NCI-H446 treated with DMSO at 0.1 percent for 48 hours (cell line): ENCODE results near the gene FAM210A.
"Not testable (repeated sequence)": the region's sequence is repeated elsewhere in the genome, so short reads cannot be mapped to it uniquely, and the experiment has no call there.

ENCODE experiments used
- DNase-seq: peaks from one replicate; lab custom pipeline; 2025; lab: John Stamatoyannopoulos, UW

FAM210A gene

GRCh38 chr18:13703899-13704298 is 22.5 kb downstream of the FAM210A start:
- no peak for DNase-seq

DNA sequence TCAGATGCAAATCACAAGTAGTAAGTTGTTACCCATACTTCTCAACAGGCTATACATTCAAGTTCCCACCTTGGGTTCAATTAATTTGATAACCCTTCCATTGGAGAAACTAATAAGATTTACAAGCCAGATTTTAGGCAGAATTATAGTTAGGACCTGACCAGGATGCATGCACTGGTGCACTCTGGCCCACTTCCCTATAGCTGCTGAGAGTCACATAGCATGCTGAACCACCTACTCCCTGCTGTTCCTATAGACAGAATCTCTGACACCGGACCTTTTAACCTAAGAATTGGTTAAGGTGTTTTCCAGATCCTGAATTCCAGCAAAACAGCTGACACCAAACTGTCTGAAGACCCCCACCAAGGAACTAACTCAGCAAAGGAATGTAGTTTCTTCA is 26.2 kb downstream of the FAM210A start:
- DNase-seq: no peak

DNA sequence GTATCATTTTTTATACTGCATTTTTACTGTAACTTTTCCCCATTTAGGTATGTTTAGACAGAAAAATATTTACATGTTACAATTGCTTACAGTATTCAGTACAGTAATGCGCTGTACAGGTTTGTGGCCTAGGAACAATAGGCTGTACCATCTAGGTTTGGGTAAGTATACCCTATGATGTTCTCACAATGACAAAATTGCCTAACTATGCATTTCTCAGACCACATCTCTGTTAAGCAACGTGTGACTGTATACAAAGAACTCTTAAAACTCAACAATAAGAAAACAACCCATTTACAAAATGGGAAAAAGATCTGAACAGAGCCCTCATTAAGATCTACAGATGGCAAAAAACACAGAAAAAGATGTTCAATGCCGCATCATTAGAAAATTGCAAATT is 29.4 kb downstream of the FAM210A start:
- no peak for DNase-seq

- not testable (repeated sequence) for DNase-seq
Observed at GRCh38 chr18:13695337-13695736, 31.0 kb downstream of the FAM210A start.

- not testable (repeated sequence) for DNase-seq
Observed at GRCh38 chr18:13690060-13690459, 36.3 kb downstream of the FAM210A start.

GRCh38 chr18:13688191-13689136 is 37.9 kb downstream of the FAM210A start:
- DNase-seq: no peak

- no peak for DNase-seq
Observed at GRCh38 chr18:13684546-13684945, 41.8 kb downstream of the FAM210A start.

GRCh38 chr18:13681701-13682100 is 44.7 kb downstream of the FAM210A start:
- DNase-seq: no peak

DNA sequence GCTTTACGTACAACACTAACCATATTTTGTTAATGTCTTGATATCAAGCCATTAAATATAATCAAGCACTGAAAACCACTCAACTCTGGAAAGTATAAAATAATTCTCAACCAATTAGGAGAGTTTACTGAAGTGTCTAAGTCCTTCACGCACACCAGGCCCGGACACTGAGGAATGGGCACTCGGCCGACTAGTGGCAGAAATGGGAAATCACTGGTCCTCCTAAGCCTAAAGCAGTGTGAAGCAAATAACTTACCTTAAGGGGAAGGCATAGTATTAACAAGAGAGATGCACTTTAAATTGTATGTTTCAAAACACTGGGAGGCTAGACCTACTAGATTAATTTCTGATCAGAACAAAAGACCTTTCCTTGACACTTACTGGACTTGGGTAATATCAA is 45.7 kb downstream of the FAM210A start:
- DNase-seq: no peak

GRCh38 chr18:13677350-13677749 is 49.0 kb downstream of the FAM210A start:
- DNase-seq: not testable (repeated sequence)

DNA sequence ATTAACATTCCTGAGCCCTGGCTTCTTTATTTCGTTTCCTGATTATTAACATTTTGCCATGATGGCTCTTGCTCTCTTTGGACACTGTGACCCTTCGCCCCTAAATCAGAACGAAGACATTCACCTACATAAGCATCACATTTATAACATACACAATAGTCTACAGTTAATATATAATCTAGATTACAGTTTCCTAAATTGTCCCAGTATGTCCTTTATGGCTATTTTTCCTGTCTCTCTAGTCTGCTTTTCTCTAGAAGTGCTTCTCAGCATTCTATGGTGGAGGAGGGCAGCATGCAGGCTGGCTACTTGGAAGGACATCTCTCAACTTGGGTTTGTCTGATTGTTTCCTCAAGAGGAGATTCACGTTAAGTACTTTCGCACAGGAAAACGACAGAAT is 49.9 kb downstream of the FAM210A start:
- DNase-seq: no peak

DNA sequence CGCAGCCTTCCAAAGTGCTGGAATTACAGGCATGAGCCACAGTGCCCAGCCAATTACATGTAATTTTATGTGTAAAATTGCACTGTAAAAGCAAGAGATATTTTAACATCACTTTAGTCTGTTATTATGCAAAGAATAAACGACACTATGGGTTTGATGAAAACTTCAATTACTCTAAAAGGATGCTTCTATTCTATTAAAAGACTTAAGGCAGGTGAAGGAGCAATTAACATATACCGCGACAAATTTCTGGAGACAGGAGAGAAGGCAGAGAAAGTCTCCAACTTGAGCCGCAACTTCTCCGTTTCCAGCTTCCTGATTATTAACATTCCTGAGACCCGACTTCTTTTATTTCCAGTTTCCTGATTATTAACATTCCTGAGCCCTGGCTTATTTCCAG is 53.7 kb downstream of the FAM210A start:
- DNase-seq: no peak

DNA sequence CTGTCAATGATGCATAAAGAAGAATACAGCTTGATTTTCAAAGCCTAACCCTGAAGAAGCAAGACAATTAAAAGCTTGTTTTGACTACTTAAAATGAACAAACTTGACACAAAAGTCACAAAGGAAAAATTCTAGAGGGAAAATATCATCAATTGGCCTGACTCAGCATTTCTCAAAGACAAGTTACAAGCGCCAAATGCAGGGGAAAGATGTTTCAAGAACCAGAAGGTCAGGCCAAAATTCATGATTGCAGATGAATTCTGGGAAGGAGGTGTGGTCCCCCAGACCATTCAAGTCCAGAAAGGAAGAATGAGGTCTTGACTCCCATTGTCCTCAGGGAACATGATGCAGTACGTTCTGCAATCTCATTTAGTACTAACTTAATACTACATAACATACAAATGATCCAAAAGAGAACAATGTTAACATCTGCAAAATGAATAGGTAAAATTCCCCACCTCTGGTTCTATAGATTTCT is 64.5 kb downstream of the FAM210A start:
- no peak for DNase-seq

- DNase-seq: no peak
Observed at GRCh38 chr18:13661051-13661778, 65.1 kb downstream of the FAM210A start.

- no peak for DNase-seq
Observed at GRCh38 chr18:13660510-13660909, 65.8 kb downstream of the FAM210A start.

DNA sequence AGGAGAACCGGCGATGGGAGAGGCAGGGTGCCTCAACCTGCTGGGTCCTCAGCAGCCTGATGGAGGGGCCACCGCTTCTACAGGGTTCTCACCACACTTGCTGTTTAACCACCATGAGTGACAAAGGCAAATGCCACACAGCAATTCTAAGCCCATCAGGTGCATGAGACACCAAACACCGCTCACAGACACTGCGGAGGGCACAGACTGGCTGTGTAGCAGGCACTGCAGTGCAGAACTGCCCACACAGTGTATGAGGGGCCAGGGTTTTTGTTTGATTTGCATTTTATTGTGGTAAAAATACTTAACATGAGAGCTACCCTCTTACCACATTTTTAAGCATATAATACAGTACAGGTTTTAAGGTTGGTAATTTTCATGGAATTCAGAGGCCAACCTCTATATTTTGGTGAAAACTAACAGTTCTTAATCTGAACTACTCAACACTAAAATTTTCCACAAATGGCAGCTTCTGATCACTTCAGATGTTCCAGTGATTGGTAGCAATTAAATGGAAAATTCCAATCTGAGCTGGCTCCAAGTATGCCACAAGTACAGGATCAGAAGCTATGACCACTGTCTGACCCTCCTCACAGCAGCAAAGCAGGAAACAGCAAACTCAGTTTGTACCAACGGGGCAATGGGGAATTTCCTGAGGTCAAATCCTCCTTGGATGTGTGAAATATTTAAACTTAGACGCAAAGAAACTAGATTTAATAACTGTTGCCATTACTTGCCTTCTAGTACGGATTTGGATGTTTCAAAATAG is 67.7 kb downstream of the FAM210A start:
- DNase-seq: no peak

DNA sequence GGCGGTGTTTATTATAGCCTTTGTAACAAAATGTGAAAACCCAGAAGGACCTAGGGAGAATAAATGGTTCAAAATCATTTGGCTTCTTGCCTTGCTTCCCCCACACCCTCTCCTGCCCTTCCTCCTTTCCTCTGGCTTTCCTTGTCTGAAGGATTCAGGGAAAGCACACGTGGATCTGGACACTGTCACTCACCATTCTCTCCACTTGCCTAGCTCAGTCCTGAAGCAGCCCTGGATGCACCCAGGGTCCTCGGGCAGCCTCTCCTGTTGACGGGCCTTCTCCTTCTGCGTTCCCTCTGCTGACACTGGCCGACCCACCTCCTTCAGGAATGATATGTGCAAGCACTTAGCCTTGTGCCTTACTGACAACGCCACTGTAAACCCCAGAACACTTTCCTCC is 68.4 kb downstream of the FAM210A start:
- no peak for DNase-seq

DNA sequence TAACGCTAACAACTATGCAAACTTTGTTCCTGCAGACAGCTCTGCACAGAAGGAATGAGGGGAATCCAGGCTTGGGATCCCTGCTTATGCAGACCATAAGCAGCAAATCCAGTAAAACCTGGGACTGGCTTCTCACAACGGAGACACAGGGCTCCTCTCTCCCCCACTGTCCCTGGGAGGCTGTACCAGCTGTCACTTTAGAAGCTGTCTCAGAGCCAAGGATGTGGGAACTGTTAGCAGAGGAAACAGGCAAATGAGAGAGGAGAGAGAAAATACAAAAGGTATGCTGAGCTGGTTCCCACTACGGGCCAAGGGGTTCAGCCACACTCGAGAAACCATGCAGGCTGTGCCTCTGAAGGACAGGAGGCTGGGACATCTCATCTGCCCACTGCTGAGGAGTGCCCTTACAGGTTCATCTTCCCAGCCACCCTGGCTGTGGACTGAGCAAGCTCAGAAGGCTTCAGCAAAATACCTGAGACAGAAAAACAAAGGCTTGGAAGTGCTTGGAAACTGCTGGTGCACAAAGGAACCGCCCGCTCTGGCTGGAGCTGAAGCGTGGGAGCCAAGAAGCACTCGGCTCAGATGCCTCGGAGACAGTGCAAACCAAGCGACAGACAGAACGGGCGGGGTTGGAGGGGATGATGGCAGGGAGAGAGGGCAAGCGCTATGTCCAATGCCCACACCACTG is 72.5 kb downstream of the FAM210A start:
- no peak for DNase-seq

DNA sequence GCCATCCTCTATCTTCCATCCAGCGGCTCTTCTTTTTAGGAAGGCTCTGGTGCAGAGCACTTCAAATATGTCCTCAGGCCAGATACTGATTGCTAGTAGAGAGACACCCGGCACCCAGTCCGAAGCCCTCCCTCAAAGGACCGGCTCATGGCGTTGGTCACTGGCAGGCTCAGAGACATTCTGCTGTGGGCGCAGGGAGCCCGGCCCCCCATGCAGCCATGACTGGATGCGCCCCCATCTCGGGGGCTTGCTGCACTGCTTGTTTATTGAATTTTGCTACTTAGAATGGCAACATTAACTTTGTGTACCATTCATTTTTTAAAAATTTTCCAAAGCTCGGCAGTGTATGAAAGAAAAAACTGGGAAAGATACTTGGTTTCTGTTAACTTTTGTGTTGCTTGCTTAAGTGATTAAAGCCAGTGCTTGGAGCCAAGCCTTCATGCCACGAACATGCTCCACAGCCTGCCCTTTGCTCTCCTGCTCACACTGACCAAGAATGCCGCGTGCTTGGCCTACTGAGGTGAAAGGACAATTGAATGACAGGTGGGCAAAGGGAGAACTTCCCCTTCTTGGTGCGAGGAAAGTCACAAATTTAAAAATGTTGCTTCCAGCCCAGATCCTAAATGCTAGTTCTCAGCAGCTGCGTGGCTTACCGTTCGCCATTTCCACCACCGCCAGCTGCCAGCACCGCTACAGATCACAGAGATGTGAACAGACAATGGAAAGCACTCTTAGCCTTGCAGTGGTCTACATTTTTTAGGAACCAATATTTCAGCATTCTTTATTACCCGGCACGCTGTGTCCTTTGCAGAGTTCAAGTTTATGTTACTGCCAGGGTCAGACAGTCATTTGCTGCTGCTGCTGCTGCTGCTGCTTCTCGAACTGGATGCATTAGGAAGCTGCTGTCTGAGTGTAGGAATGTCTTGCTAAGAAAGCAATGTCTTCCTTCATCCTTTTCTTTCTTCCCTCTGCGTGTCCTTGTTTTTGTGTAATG is 76.7 kb downstream of the FAM210A start:
- DNase-seq: no peak

GRCh38 chr18:13647761-13648160 is 78.6 kb downstream of the FAM210A start:
- DNase-seq: no peak
